ENCODE measurements around the gene PHKA1. TPM values are rescaled to one million over a fixed set of nuclear protein-coding genes. Genes with fewer than 3 reads are reported as not detected.
"Not testable (repeated sequence)": the region's sequence is repeated elsewhere in the genome, so short reads cannot be mapped to it uniquely, and the experiment has no call there.

The PHKA1 gene
- polyA plus RNA-seq, 1 donor: 3.0 TPM

DNA sequence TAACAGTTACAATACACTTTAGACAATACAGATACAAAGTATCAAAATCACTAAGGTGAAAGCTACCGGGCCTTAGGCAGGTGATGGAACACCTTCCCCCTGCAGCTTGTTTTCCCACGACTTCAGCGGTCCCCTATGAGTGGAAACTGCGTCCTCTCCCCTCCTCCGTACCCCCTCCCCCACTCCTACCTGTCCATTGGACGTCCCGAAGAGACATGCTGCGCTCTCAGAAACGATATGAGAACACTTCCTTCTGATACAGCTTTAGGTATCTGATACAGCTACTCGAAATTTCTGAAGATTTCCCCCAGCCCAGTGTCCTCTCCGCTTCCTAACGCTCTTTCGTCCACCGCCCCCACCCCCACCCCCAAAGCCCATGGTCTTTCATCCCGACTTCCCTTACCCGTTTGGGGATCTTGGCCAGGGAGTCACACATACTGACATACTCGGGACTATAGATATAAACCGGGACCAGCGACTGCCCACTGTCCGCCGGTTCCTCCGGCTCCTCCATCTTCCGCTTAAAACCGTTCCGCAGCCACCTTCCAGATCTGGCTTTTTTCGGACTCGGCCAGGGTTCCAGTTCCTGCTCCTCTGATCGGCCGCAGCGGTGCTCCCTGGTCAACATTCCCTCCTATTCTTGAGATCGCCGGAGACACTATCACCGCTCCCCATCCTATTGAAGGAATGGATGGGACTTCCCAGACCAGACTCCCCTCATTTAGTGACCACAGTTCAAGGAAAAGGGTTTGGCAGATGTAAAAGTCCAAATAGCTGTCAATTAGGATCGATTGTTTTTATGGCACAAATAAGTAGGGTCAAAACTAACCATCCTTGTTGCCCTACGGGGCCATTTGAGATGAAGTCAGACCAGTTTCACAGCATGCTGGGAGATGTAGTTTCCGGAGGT is 141.6 kb downstream of the PHKA1 start, which contains the start of gene HDAC8:
Gene HDAC8 (minus strand): TSS at position 596 of the 910 bp plus-strand sequence. CDS start 82 bp downstream, at position 514.
- DNase-seq (ENCODE audit: low read depth): peak; percentile 78

DNA sequence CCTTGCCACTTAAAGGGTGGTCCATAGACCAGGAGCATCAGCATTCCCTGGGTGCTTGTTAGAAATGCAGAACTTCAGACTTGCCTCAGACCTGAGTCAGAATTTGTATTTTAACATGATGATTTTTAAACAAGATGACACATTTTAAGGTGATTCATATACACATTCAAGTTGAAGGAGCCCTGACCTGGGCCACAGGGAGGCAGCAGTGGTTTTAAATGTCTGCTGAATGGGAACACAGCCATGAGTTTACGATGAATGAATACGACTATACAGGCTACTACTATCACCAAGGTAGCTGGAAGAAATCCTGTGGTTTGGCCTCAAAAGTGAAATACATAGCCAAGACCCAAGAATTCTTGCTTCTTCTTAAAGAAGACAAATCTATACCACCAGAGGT is 144.3 kb downstream of the PHKA1 start:
- no peak for DNase-seq (ENCODE audit: low read depth)

DNA sequence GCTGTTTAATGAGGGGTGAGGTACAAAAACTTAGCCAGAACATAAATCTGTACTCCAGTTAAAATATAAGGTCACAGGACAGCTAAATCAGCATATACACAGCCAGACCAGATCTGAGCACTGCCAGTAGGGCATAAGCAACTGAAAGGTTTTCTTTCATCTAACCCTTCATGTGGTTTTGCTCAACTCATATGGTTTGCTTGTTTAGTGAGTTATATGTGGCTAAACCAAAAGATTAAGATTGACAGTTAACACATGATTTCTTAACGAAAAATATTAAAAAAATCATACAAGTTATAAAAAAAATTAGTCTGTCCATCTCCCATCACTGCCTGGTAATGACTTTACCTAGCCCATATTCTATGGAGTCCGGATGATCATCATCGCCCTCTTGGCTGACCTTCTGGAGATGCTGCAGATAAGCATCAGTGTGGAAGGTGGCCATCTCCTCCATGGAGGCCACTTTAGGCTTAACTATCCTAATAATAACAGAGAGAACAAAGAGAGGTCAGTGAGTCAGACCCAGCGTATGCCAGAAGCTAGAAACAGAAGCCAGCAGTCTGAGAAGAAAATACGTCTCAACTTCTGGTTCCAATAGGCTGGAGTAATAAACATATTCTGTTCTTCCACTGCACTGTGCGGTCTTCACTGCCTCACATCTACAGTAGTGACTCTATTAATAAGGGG is 145.6 kb downstream of the PHKA1 start:
- no peak for DNase-seq (ENCODE audit: low read depth)

DNA sequence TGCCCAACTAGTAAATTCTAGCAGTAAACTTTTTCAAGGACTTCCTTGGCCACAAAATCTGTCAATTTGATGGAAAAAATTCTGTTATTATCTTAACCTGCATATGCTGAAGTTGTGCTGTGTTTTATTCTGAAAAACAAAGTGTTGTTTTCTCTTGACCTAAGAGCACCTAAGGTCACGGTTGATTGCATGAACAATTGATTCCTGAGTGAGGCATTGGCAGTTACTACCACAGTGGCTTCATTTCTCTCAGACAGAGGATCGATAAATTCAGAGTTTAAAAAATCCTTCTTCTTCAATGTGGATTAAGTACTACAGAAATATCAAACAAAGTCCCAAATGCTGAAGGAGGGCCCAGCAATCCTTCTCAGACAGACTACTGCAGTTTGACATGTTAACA is 147.7 kb downstream of the PHKA1 start:
- no peak for DNase-seq (ENCODE audit: low read depth)

DNA sequence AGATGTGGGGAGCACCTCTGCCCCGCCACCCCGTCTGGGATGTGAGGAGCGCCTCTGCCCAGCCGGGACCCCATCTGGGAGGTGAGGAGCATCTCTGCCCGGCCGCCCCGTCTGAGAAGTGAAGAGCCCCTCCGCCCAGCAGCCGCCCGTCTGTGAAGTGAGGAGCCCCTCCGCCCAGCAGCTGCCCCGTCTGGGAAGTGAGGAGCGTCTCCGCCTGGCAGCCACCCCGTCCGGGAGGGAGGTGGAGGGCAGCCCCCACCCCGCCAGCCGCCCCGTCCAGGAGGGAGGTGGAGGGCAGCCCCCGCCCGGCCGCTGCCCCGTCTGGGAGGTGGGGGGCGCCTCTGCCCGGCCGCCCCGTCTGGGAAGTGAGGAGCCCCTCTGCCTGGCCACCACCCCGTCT is 154.5 kb downstream of the PHKA1 start:
- DNase-seq (ENCODE audit: low read depth): not testable (repeated sequence)

DNA sequence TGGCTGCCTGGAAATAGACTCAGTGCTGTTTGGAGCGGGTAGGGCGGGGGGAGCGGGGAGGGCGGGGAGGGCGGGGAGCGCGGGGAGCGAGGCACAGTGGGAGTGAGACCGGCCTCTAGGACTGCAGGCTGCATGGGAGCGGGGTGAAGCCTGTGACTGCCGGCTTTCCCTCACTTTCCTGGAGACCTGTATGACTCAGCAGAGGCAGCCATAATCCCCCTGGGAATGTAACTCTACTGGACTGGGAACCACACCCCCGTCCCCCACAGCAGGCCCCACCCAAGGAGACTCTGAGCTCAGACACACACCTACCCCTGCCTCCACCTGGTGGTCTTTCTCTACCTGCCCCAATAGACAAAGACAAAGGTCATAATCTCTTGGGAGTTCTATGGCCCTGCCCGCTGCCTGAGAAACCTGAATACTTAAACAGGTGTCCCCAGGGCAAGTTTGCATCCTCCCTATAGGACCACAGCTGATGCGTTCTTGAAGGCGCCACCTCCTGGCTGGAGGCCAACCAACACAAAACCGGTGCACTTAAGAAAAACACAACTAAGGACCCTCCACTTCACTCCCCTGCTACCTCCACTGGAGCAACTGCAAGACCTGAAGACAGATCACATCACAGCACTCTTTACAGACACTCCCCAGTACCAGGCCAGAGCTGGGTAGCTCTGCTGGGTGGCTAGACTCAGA is 159.5 kb downstream of the PHKA1 start:
- DNase-seq (ENCODE audit: low read depth): no peak

DNA sequence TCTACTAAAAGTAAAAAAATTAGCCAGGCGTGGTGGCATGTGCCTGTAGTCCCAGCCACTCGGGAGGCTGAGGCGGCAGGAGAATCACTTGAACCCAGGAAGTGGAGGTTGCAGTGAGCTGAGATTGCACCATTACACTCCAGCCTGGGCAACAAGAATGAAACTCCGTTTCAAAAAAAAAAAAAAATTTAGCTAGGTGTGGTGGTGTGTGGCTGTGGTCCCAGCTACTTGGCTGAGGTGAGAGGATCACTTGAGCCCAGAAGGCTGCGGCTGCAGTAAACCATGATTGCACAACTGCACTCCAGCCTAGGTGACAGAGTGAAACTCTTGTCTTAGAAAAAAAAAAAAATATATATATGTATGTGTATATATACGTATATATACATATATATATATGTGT is 161.7 kb downstream of the PHKA1 start:
- not testable (repeated sequence) for DNase-seq (ENCODE audit: low read depth)

DNA sequence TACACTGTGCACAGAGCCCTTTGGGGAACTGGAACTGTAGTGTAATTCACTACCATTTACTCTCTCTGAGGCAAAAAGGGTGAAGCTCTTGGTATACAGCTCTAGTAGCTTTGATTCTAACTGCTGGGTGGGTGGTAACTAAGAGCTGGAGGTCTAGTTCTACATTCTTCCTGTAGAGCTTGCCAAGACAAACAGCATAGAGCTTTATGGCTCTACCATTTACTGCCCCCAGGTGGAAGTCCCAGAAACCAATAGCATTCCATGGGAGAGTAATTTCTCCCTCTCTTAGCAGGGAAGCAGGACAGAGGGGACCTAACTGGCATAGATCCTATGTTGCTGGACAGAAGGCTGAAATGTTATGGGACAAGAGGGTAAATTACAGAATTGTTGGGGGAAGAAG is 168.1 kb downstream of the PHKA1 start:
- no peak for DNase-seq (ENCODE audit: low read depth)

DNA sequence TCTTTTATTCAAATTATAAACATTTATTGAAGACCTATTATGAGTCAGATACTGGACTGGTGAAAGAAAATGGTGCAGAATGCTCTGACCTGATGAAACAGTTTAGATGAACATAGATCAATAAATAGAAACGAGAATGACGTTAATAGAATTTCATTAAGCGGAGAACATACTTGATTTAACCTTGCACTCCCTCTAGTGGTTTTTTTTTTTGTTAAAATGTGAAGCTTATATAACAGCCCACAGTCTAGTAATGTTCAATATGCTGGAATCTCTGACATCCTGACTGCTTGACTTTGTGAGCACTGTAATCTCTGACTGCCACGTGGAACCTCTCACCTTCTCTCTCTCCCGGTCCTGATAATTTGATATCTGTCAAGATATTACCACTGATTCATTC is 173.8 kb downstream of the PHKA1 start:
- peak; percentile 34 for DNase-seq (ENCODE audit: low read depth)

DNA sequence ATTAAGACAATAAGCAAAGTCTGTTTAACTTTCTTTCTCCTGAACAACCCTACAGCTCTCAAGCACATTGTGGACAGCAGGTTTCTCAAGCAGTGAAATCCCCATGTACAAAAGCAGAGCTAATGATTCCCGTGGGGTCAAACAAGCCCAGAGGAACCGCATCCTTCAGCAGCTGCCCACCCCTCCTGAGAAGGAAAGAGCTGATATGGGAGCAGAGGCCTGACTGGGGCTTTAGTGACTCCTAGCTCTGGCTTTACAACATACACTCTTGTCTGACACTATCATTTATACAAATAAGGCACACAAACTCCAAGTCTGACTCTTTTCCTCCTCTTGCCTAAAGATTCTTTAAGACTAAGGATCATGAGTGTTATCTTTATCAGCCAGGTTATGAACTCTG is 174.3 kb downstream of the PHKA1 start:
- DNase-seq (ENCODE audit: low read depth): no peak

DNA sequence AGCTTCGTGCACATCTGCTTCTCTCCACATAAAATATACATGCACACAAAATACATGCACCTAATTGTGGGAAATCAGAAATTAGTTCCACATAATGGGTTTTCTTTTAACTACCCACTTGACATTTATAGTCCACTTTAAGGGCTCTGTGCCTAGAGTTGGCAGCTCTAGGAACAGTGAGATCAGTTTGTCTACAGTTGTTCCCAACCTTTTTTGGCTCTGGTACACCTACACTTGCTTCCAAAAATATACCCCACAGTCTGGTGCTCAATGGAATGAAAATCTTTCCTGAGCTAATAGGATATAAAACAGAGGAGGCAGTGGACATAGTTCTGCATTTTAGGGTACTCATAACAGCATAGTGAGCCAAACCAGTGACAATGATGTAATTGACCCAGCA is 177.6 kb downstream of the PHKA1 start:
- no peak for DNase-seq (ENCODE audit: low read depth)

DNA sequence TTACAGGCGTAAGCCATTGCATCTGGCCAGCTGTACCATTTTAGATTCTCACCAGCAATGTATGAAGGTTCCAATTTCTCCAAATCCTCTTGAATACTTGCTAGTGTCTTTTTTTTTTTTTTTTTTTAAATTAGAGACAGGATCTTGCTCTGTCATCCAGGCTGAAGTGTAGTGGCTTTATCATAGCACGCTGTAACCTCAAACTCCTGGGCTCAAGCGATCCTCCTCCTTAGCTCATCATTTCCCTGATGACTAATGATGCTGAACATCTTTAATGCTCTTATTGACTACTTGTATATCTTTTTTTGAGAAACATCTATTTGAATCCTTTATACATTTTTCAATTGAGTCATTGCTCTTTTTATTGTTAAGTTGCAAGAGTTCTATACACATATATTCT is 181.7 kb downstream of the PHKA1 start:
- DNase-seq (ENCODE audit: low read depth): no peak

Other genes with a start within 250 kb of the PHKA1 start
- 19.2 TPM for gene HDAC8, start 141.5 kb downstream of the PHKA1 start, polyA plus RNA-seq (ENCODE audit: insufficient read length)
- gene DMRTC1B, start 62.6 kb upstream of the PHKA1 start, polyA plus RNA-seq (ENCODE audit: insufficient read length): 0.34 TPM
- not detected for gene FAM236B, start 68.4 kb upstream of the PHKA1 start, polyA plus RNA-seq (ENCODE audit: insufficient read length)
- gene FAM236D, start 93.9 kb upstream of the PHKA1 start, polyA plus RNA-seq (ENCODE audit: insufficient read length): not detected
- gene FAM236C, start 198.3 kb upstream of the PHKA1 start, polyA plus RNA-seq (ENCODE audit: insufficient read length): not detected
- not detected for gene FAM236A, start 223.9 kb upstream of the PHKA1 start, polyA plus RNA-seq (ENCODE audit: insufficient read length)
- not detected for gene DMRTC1, start 229.5 kb upstream of the PHKA1 start, polyA plus RNA-seq (ENCODE audit: insufficient read length)